Activated CD8-positive, alpha-beta memory T cell treated with anti-CD3 and anti-CD28 coated beads, Interleukin-2, amount 50 U/mL, for 1 hour (primary cell): ENCODE measurements around the gene C2CD3.

Source experiments
- DNase-seq: peaks from one replicate; pipeline ENCODE4 v3.0.0-alpha.2; 2020; ENCODE audit errors: extremely low read depth

The C2CD3 gene, protein sequence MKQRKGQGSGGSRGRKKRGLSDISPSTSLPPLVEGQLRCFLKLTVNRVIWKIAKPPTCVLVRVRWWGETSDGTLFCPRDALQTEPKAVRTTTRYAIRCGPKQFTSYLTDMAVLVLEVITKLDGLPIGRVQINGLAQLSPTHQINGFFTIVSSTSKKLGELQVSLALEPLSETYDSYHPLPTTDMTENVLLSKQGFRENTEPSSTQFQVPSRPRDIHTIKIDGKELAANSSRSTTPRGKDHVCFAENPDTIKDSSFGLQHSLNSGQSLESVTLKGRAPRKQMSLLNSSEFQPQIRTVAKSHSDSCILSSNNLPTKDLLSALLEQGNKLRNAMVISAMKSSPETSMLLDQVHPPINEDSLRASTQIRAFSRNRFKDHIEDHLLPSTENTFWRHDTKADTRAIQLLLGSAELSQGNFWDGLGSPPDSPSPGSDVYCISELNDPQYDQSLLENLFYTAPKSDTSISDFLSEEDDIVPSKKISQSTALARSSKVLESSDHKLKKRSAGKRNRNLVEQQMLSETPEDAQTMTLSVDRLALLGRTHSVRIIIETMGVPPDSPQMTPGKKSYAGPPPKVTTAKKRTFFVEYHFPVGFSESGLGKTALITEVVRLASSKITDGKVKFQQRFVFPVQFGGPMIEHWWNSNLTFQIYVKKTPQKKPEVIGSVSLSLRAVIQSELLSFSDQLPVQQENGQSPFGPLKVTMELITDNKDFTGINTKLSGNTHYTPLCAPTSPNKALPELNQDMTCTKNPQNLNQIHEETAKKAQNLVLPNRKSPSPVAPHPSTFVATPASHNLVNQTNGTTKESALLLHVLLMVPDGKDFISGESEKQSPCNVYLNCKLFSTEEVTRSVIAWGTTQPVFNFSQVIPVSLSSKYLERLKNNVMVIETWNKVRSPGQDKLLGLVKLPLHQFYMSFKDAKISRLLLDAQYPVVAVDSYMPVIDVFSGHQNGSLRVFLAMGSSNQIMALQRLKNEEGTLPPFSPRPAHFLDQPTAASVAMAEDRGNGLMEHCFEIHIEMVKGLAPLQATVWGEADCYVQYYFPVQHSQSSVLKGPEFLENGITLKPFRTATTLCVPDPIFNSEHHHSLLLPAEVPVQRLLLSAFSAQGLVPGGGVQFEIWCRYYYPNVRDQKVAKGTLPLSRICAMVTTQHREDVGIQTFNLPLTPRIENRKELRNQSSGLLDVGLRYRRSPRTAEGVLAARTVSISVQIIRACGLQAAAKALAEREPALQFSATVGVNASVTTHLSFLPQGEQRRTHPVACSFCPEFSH (N-terminal part only)

GRCh38 chr11:74170694-74171629 lies at the start of gene C2CD3, which contains the start of gene PPME1:
Gene C2CD3, minus strand, starts transcription at chr11:74171002. Its CDS starts 210 bp downstream, at chr11:74170792.
Gene PPME1, plus strand, starts transcription at chr11:74171289. Its CDS starts 133 bp downstream, at chr11:74171422.
- DNase-seq, result peak; percentile 93

DNA sequence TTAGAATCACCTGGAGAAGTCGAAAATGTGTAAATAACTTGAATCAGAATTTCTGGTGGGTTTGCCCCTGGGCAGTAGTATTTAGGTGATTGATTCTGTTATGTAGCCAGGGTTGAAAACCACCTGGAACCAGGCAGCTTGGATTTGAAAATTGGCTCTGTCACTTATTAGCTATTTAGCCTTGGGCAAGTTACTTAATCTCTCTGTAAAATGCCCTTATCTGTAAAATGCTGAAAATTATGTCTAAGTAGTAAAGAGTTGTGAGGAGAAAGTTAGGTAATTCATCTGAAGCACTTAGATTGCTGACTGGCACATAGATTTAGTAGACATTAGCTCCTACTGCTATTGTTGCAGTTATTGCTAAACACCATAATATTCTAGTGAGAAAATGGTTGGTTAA lies 49.6 kb upstream of the C2CD3 start:
- DNase-seq, result no peak

- DNase-seq, result no peak
These were observed 41.7 kb upstream of the C2CD3 start for GRCh38 chr11:74212533-74212932.

- DNase-seq, result no peak
These were observed 37.7 kb upstream of the C2CD3 start for GRCh38 chr11:74208507-74208906.

DNA sequence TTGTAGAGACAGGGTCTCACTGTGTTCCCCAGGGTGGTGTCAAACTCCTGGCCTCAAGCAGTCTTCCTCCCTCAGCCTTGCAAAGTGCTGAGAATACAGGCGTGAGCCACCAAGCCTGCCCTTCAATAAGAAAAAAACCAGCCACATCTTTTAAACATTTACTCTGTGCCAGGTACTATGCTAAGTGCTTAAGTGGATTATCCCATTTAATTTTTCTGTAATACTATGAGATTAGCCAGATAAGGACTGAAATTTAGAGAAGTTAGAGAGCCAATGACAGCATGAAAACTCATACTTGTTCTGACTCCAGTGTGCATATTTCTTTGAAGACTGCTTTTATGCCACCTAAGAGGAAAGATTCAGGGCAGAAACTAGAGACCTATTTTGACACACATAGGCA lies 35.9 kb upstream of the C2CD3 start:
- DNase-seq, result no peak

DNA sequence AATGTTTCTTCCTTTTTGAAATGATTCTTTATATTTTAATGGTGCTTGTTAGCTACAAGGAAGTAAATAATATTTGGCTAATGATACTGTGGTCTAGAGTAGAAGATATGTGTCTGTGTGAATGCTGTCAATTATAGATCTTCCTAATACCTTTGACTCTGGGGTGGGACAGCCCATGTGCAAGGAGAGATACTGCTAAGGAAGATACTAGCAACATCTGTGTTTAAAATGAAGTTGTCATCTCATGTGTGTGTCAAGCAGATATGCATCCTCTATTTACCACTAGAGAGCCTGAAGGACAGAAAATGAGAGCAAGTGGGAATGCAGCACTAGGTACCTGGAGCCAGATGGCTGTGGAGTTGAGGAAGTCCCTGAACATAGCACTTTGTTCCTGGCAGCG lies 34.4 kb upstream of the C2CD3 start:
- no peak for DNase-seq

- DNase-seq, result no peak
These were observed 33.9 kb upstream of the C2CD3 start for GRCh38 chr11:74204701-74205100.

- no peak for DNase-seq
These were observed 33.2 kb upstream of the C2CD3 start for GRCh38 chr11:74203966-74204365.

GRCh38 chr11:74196781-74197486 lies 26.1 kb upstream of the C2CD3 start:
- DNase-seq, result no peak

GRCh38 chr11:74195828-74196227 lies 25.0 kb upstream of the C2CD3 start:
- DNase-seq, result no peak

- DNase-seq, result no peak
These were observed 14.9 kb upstream of the C2CD3 start for GRCh38 chr11:74185695-74186094.

GRCh38 chr11:74185285-74185684 lies 14.5 kb upstream of the C2CD3 start:
- no peak for DNase-seq

GRCh38 chr11:74182635-74183034 lies 11.8 kb upstream of the C2CD3 start:
- no peak for DNase-seq

DNA sequence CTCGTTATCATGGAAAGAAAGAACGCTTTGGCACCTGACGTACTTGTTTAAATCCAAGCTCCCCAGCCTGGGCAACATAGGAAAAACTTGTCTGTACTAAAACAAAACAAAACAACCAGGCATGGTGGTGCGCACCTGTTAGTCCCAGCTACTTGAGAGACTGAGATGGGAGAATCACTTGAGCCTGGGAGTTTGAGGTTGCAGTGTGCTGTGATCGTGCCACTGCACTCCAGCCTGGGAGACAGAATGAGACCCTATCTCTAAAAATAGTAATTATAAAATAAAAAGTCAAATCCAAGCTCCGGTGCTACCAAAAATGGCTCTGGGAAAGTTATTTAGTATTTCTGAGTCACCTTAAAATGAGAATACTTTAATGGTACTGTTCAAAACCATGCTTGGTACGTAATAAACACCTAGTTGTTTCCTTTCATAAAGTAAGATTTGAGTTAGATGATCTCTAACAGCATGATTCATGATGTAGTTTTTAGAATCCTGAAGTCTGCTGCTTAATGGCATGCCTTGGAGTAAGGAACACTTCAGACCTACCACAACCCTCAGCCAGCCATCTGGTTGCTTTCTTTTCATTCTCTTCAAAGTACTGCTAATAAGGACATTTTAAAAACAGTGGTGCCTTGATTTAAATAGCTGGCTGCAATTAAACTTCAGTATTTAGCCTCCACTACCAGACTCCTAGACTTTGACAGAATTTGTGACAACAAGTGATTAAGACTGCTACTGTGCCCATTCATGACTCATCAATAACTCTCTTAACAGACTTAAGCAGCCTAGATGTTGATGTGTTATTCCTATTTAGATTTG lies 8.6 kb upstream of the C2CD3 start:
- DNase-seq, result no peak

- DNase-seq, result no peak
These were observed 5.1 kb upstream of the C2CD3 start for GRCh38 chr11:74175920-74176319.

DNA sequence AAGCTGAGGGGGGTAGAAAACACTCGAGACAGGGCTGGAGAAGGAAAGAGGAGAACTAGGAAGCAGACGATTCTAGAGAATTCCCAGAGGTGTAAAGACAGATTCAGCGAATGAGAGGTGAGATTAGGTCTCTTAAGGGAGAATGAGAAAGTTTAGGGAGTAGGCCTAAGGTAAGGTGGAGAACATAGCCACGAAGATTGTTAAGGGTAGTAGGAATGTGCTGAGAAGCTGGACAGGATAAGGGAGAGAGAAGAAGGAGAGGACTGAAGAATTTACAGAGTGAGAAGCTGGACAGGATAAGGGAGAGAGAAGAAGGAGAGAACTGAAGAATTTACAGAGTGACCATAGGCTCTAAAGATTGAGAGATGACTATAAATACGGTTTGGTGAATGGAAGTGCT lies 1.2 kb upstream of the C2CD3 start:
- DNase-seq, result no peak

- DNase-seq, result no peak
These were observed 797 bp upstream of the C2CD3 start for GRCh38 chr11:74171630-74171968.

DNA sequence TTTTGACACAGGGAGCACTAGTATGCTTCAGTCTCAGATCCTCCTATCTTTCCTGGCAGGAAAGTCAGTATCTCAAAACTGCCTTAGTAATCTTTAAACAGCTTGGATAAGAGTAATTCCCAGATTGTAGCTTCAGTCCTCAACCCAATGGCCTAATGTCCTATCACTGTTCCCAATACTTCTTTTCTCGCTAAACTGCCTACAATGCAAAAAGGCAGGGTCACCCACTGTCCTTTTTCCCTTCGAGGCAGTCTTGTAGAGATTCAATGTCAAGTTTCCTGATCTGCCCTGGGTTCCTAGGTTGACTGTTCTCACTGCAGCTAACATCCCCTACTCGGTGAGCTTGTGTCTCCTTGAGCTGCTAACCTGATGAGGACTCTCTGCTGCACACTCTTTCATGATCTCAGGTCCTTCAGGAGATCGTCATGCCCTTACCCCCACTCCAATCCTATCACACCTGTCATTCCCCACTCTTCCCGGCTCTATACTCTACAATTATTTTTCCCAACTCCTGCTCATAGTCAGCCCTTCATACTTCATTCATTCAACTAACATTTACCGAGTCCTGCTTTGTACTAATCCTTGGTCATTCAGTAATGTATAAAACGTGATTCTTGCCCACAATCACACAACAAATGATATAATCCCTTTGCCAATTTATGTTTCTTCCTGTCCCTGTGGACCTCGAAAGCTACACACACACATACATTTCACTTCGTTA lies 904 bp downstream of the C2CD3 start:
- DNase-seq, result no peak

DNA sequence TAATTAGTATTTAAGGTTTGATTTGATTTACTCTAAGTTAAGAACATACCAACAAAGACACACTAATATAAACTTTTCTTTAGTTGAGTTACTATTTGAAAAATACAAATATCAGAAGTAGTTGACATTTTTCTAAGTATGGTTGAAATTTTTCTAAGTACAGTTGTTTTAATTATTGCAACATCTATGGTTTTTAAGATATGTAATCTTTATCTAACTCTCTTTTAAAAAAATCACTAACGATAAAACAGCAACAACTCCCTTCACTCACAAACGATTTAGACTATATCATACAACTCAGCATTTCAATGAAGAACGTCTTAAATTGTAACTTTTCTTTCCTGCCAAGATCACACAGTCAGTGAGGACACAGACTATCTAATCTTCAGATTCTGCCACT lies 2.0 kb downstream of the C2CD3 start:
- no peak for DNase-seq
